H1 (cell line): Measurements from ENCODE around the gene GABRR3. TPM values are rescaled to one million over a fixed set of nuclear protein-coding genes. Genes with fewer than 3 reads are reported as not detected.
A peak's percentile ranks its signal among the peaks of the same experiment; 100 is the strongest.

Experiments
- CTCF ChIA-PET: fragments of 300-600 bp; sonication (Branson Sonifier 250); formaldehyde crosslinking; loops from one replicate; lab custom pipeline; 2021; ENCODE audit not compliant: partially characterized antibody; lab: Charles Lee
- POLR2A ChIA-PET: fragments of 300-600 bp; sonication (Branson Sonifier 250); formaldehyde crosslinking; loops from one replicate; lab custom pipeline; 2021; ENCODE audit warnings: inconsistent platforms; ENCODE audit not compliant: partially characterized antibody; lab: Charles Lee
- DNase-seq, 2 experiments: peaks; one replicate each; pipeline versions ENCODE4 v3.0.0 to v3.0.0-alpha.2; 2010 to 2022; ENCODE audit warnings: low spot score in 2 of 2, low read depth in 1 of 2, mixed read lengths in 1 of 2
- FAIRE-seq: peaks from 2 replicates; lab custom pipeline; 2011; peaks lifted over from hg19 to GRCh38; lab: Jason Lieb, UNC
- H2AFZ ChIP-seq: 2 replicates; pipeline ENCODE4 v1.8.1; 2012; ENCODE audit warnings: low read length, inconsistent platforms
- H2AK5ac ChIP-seq: 2 replicates; pipeline ENCODE4 v1.6.1; 2013; ENCODE audit warnings: low read depth, low read length
- H2BK120ac ChIP-seq: replicated peaks from 2 replicates; pipeline ENCODE3; 2013; ENCODE audit warnings: low read depth, low read length, inconsistent platforms
- H2BK12ac ChIP-seq: 2 replicates; pipeline ENCODE4 v1.6.1; 2013; ENCODE audit warnings: low read depth, low read length
- H2BK15ac ChIP-seq: 2 replicates; pipeline ENCODE4 v1.6.1; 2013; ENCODE audit warnings: low read length
- H2BK20ac ChIP-seq: 2 replicates; pipeline ENCODE4 v1.6.1; 2013; ENCODE audit warnings: low read length
- H2BK5ac ChIP-seq: 2 replicates; pipeline ENCODE4 v1.6.1; 2013; ENCODE audit warnings: low read depth, low read length
- H3K14ac ChIP-seq: 2 replicates; pipeline ENCODE4 v1.6.1; 2013; ENCODE audit warnings: inconsistent platforms; ENCODE audit not compliant: insufficient read length
- H3K18ac ChIP-seq: 2 replicates; pipeline ENCODE4 v1.6.1; 2013; ENCODE audit warnings: low read length; ENCODE audit errors: extremely low read depth
- H3K23ac ChIP-seq: 2 replicates; pipeline ENCODE4 v1.6.1; 2013; ENCODE audit warnings: inconsistent platforms; ENCODE audit not compliant: insufficient read length
- H3K23me2 ChIP-seq: 2 replicates; pipeline ENCODE4 v1.6.1; 2013; ENCODE audit warnings: low read depth, low read length
- H3K27ac ChIP-seq: 2 replicates; pipeline ENCODE4 v1.6.1; 2011; ENCODE audit warnings: low read depth, low read length, inconsistent platforms
- H3K27me3 ChIP-seq, 4 experiments: replicated peaks in 1 of 4; 1 replicate in 1 of 4; 2 replicates in 3 of 4; pipeline versions ENCODE4 v1.6.1 to v1.8.1; 2011 to 2013; ENCODE audit warnings: low read length in 3 of 4, mild to moderate bottlenecking in 3 of 4, inconsistent platforms in 2 of 4, mixed read lengths in 2 of 4, moderate library complexity in 1 of 4; ENCODE audit not compliant: control insufficient read depth in 3 of 4, insufficient read depth in 3 of 4; ENCODE audit errors: extremely low read depth in 1 of 4
- H3K36me3 ChIP-seq, 4 experiments: 2 replicates each; pipeline versions ENCODE4 v1.6.1 to v1.8.1; 2011 to 2013; ENCODE audit warnings: mild to moderate bottlenecking in 4 of 4, low read length in 3 of 4, moderate library complexity in 2 of 4, control low read depth in 1 of 4, inconsistent platforms in 1 of 4; ENCODE audit not compliant: insufficient read depth in 4 of 4, control insufficient read depth in 2 of 4
- H3K4ac ChIP-seq: replicated peaks from 2 replicates; pipeline ENCODE3; 2013; ENCODE audit warnings: low read length, low read depth, mixed read lengths, inconsistent platforms; ENCODE audit not compliant: insufficient read length
- H3K4me1 ChIP-seq, 4 experiments: replicated peaks in 1 of 4; 1 replicate in 1 of 4; 2 replicates in 3 of 4; pipeline versions ENCODE4 v1.6.1 to v1.8.1; 2011 to 2013; ENCODE audit warnings: low read length in 3 of 4, inconsistent platforms in 2 of 4, mixed read lengths in 1 of 4; ENCODE audit not compliant: insufficient read depth in 4 of 4, control insufficient read depth in 3 of 4
- H3K4me2 ChIP-seq, 2 experiments: 2 replicates each; pipeline versions ENCODE4 v1.6.1 to v1.8.1; 2011 to 2013; ENCODE audit warnings: low read depth in 2 of 2, low read length in 2 of 2, control low read depth in 1 of 2, inconsistent platforms in 1 of 2, mild to moderate bottlenecking in 1 of 2; ENCODE audit not compliant: insufficient read depth in 1 of 2
- H3K4me3 ChIP-seq, 4 experiments: fragments of 200-600, 300-600 bp in 1 of 4; sonication (generic), shearing (Covaris generic), sonication (Bioruptor Twin) in 1 of 4; 2 replicates each; pipeline versions ENCODE4 v1.5.1 to v1.8.1; 2011 to 2016; ENCODE audit warnings: low read length in 4 of 4, low read depth in 3 of 4, control low read depth in 2 of 4, inconsistent platforms in 2 of 4, mild to moderate bottlenecking in 2 of 4, mixed read lengths in 1 of 4, moderate library complexity in 1 of 4; ENCODE audit not compliant: insufficient read depth in 2 of 4; ENCODE audit errors: extremely low read depth in 1 of 4
- H3K56ac ChIP-seq: replicated peaks from 2 replicates; pipeline ENCODE3; 2013; ENCODE audit warnings: low read depth, mild to moderate bottlenecking, mixed read lengths, low read length, inconsistent platforms; ENCODE audit not compliant: insufficient read length
- H3K79me1 ChIP-seq: 2 replicates; pipeline ENCODE4 v1.6.1; 2013; ENCODE audit warnings: low read depth, low read length, control low read depth
- H3K79me2 ChIP-seq, 2 experiments: 2 replicates each; pipeline versions ENCODE4 v1.6.1 to v1.8.1; 2012 to 2013; ENCODE audit warnings: low read length in 2 of 2, mild to moderate bottlenecking in 2 of 2, inconsistent platforms in 1 of 2; ENCODE audit not compliant: insufficient read depth in 2 of 2, control insufficient read depth in 1 of 2
- H3K9ac ChIP-seq, 4 experiments: replicated peaks in 1 of 4; 1 replicate in 1 of 4; 2 replicates in 3 of 4; pipeline versions ENCODE4 v1.6.1 to v1.8.1; 2011 to 2013; ENCODE audit warnings: low read depth in 3 of 4, low read length in 3 of 4, control low read depth in 2 of 4, mild to moderate bottlenecking in 2 of 4, moderate library complexity in 2 of 4, inconsistent platforms in 1 of 4; ENCODE audit errors: extremely low read depth in 1 of 4
- H3K9me3 ChIP-seq, 2 experiments: 2 replicates each; pipeline versions ENCODE4 v1.6.1 to v1.8.1; 2012 to 2013; ENCODE audit warnings: mild to moderate bottlenecking in 2 of 2, moderate library complexity in 2 of 2, control low read depth in 1 of 2, inconsistent platforms in 1 of 2, low read depth in 1 of 2, low read length in 1 of 2, mixed read lengths in 1 of 2; ENCODE audit not compliant: insufficient read depth in 2 of 2
- H4K20me1 ChIP-seq, 2 experiments: replicated peaks in 1 of 2; 2 replicates each; pipeline versions ENCODE3 to v1.8.1; 2011 to 2013; ENCODE audit warnings: inconsistent platforms in 2 of 2, low read length in 2 of 2, mild to moderate bottlenecking in 1 of 2; ENCODE audit not compliant: insufficient read depth in 2 of 2, control insufficient read depth in 1 of 2
- H4K5ac ChIP-seq: 2 replicates; pipeline ENCODE4 v1.6.1; 2013; ENCODE audit warnings: low read length, low read depth, mixed read lengths, inconsistent platforms; ENCODE audit not compliant: insufficient read length
- H4K8ac ChIP-seq: 2 replicates; pipeline ENCODE4 v1.8.0; 2013; ENCODE audit warnings: mild to moderate bottlenecking, moderate library complexity, low read length, inconsistent platforms; ENCODE audit not compliant: insufficient read depth; ENCODE audit errors: extremely low read depth
- H4K91ac ChIP-seq: replicated peaks from 2 replicates; pipeline ENCODE3; 2013; ENCODE audit warnings: low read length, mixed read lengths, inconsistent platforms; ENCODE audit not compliant: insufficient read length
- BRCA1 ChIP-seq: IDR thresholded peaks from 2 replicates; pipeline ENCODE4 v1.6.1; 2012; ENCODE audit warnings: low read depth, low read length, improper control_type of control experiment
- CTBP2 ChIP-seq: IDR thresholded peaks from 2 replicates; pipeline ENCODE4 v1.7.0; 2011; ENCODE audit warnings: borderline replicate concordance, mild to moderate bottlenecking, moderate library complexity, mixed read lengths, low read length; ENCODE audit not compliant: insufficient read depth, insufficient read length
- EGR1 ChIP-seq: IDR thresholded peaks from 2 replicates; pipeline ENCODE4 v1.6.1; 2011; ENCODE audit warnings: low read depth, low read length, borderline replicate concordance
- EP300 ChIP-seq, 2 experiments: IDR thresholded peaks; 1 replicate in 1 of 2; 2 replicates in 1 of 2; pipeline ENCODE4 v1.6.1; 2011 to 2012; ENCODE audit warnings: low read depth in 2 of 2, low read length in 2 of 2, mild to moderate bottlenecking in 2 of 2, borderline replicate concordance in 1 of 2, inconsistent platforms in 1 of 2, moderate library complexity in 1 of 2
- GABPA ChIP-seq: IDR thresholded peaks from 2 replicates; pipeline ENCODE4 v1.6.1; 2011; ENCODE audit warnings: mild to moderate bottlenecking, low read length, moderate library complexity, borderline replicate concordance; ENCODE audit not compliant: insufficient read depth
- JUND ChIP-seq: IDR thresholded peaks from 2 replicates; pipeline ENCODE4 v1.6.1; 2011; ENCODE audit warnings: mild to moderate bottlenecking, improper control_type of control experiment, low read length
- KDM4A ChIP-seq: IDR thresholded peaks from one replicate; pipeline ENCODE4 v1.7.1; 2012; ENCODE audit warnings: low read depth, mild to moderate bottlenecking, moderate library complexity, low read length, inconsistent platforms; ENCODE audit not compliant: severe bottlenecking
- NANOG ChIP-seq: IDR thresholded peaks from 2 replicates; pipeline ENCODE4 v1.6.1; 2011; ENCODE audit warnings: low read length, low read depth, mild to moderate bottlenecking, inconsistent platforms; ENCODE audit not compliant: insufficient read depth, poor library complexity, severe bottlenecking
- SIN3A ChIP-seq, 2 experiments: IDR thresholded peaks in 1 of 2; conservative IDR thresholded peaks in 1 of 2; 2 replicates each; pipeline ENCODE4 v1.6.1; 2011 to 2012; ENCODE audit warnings: low read length in 2 of 2, improper control_type of control experiment in 1 of 2, low read depth in 1 of 2, mild to moderate bottlenecking in 1 of 2
- SIRT6 ChIP-seq: IDR thresholded peaks from one replicate; pipeline ENCODE4 v1.7.1; 2012; ENCODE audit warnings: low read length, inconsistent platforms
- SP1 ChIP-seq: IDR thresholded peaks from 2 replicates; pipeline ENCODE4 v1.6.1; 2011; ENCODE audit warnings: low read depth, low read length
- SUZ12 ChIP-seq: fragments of 200-600 bp; sonication (generic); IDR thresholded peaks from 2 replicates; pipeline ENCODE4 v1.6.1; 2012; ENCODE audit warnings: mild to moderate bottlenecking, inconsistent platforms, low read length, moderate library complexity, mixed read lengths
- TEAD4 ChIP-seq: IDR thresholded peaks from 2 replicates; pipeline ENCODE4 v1.6.1; 2012; ENCODE audit warnings: low read depth, low read length, inconsistent platforms, mixed read lengths
- WGBS, 2 experiments: shearing (Covaris generic) in 1 of 2; methylation state at CpG; one replicate each; pipeline versions ENCODE4 v1.1.6 to v1.1.7; 2013 to 2015; ENCODE audit warnings: low lambda C conversion rate in 2 of 2, mixed read lengths in 2 of 2, inconsistent platforms in 1 of 2, low coverage in 1 of 2, missing lambda C conversion rate in 1 of 2; ENCODE audit not compliant: insufficient replicate concordance in 2 of 2, insufficient coverage in 1 of 2, insufficient read length in 1 of 2; ENCODE audit errors: extremely low coverage in 1 of 2, missing lambda C conversion rate in 1 of 2; 5-methylcytosine and 5-hydroxymethylcytosine counted together
- polyA plus RNA-seq, 7 experiments: library from polyadenylated mRNA; depleted of rRNA in 3 of 7; stranded (reverse) in 5 of 7; unstranded in 2 of 7; fragments of >200 nt in 5 of 7; fragments of 200-250 nt in 2 of 7; gene quantifications; 1 replicate in 5 of 7; 2 replicates in 1 of 7; 4 replicates in 1 of 7; pipeline versions ENCODE4 v1.2.1 to v1.2.3, GENCODE V29; 2011 to 2013; ENCODE audit warnings: missing spikeins in 2 of 7, mixed read lengths in 2 of 7
- total RNA-seq: library from RNA; stranded (reverse); fragmentation: NEBNext Ultra II Directional; extraction: Animal tissue kit (Norgen Biotek cat#: 25700); gene quantifications from 2 replicates; pipeline ENCODE4 v1.2.1, GENCODE V29; 2021

The GABRR3 gene
- total and polyA plus RNA-seq, 2 of the 8 experiments (the other 6 are each of a cell fraction or from before 2014, with no cell fraction given): not detected

- Histone ChIP-seq H3K56ac (no peak overlapping the region), H2BK12ac (no peak overlapping the region), H3K27me3 (no peaks in the 10 kb centered on the region), H3K79me1 (no peaks in the 10 kb centered on the region), H2BK15ac (no peak overlapping the region), H3K23ac (no peak overlapping the region), H2BK5ac (no peak overlapping the region), H3K4ac (no peak overlapping the region), H3K18ac (no peak overlapping the region), H4K20me1 (no peaks in the 10 kb centered on the region), H3K14ac (no peak overlapping the region), H3K4me2 (peak overlapping the region; percentile 45 to 90; a peak in 2 of 4 replicates), H2AK5ac (no peak overlapping the region), H3K4me1 (no peaks in the 10 kb centered on the region), H3K36me3 (no peaks in the 10 kb centered on the region), H3K23me2 (peaks cover 2% of the 10 kb centered on the region; the same call in 1 of the 2 replicates), H3K9me3 (no peaks in the 10 kb centered on the region), H2BK120ac (no peak overlapping the region), H3K9ac (no peak overlapping the region), H3K79me2 (no peaks in the 10 kb centered on the region), H4K91ac (no peak overlapping the region), H3K27ac (no peak overlapping the region), H2AFZ (peak overlapping the region; percentile 61; the same call in 1 of the 2 replicates), H3K4me3 (peak overlapping the region in 1 of 4 experiments; percentile 70; a peak in 1 of 8 replicates), H4K5ac (no peak overlapping the region), H4K8ac (no peak overlapping the region), H2BK20ac (no peak overlapping the region)
- 86% methylated on average over 3 of the region's 3 CpGs; no CpG with 5 or more reads in 1 of the 2 experiments for WGBS, 2 experiments
- TF ChIP-seq KDM4A (no peak), BRCA1 (no peak), SUZ12 (no peak), EP300 (IDR thresholded peaks at IDR 0.05; ENCODE audit: borderline replicate concordance in 1 of 2, low read depth in 2 of 2, low read length in 2 of 2) (no peak), SIRT6 (no peak), EGR1 (no peak), JUND (no peak), NANOG (no peak), SP1 (no peak), CTBP2 (no peak), SIN3A (conservative IDR thresholded peaks at IDR 0.05 in 1 of 2, IDR thresholded peaks at IDR 0.05 in 1 of 2; ENCODE audit: low read depth in 1 of 2, low read length in 2 of 2) (no peak), GABPA (no peak), TEAD4 (no peak)
- ChIA-PET CTCF (interaction anchor here (0.6 to 6.4 kb wide), 29 partner anchors 8 to 702 kb away, joined by 3 to 97 read pairs (median 5); no protein-coding TSS in a partner anchor), POLR2A (interaction anchor here (0.8 to 1.4 kb wide), 3 partner anchors 286 to 290 kb away, joined by 3 to 4 read pairs (median 3); no protein-coding TSS in a partner anchor)
- no peak for DNase-seq
- no peak for FAIRE-seq
These were observed 3.8 kb upstream of the GABRR3 start for GRCh38 chr3:98038876-98039275.
